Measurements from ENCODE around the gene CDSN. TPM values are rescaled to one million over a fixed set of nuclear protein-coding genes. Genes with fewer than 3 reads are reported as not detected.

Gene CDSN
- total RNA-seq, 4 donors from 2014 or later = not detected

- peaks cover 0 to 3% (median 0%) of the 10 kb centered on the region in 4 donors for H3K27me3 ChIP-seq
- WGBS = 82% methylated on average over 7 of the region's 7 CpGs
- peaks cover 36 to 50% (median 42%) of the 10 kb centered on the region in 4 donors for H3K4me1 ChIP-seq
- peak overlapping the region; percentile 62 to 79 (median 71) for H3K27ac ChIP-seq (replicated peaks in 1 of 4)
- H3K4me3 ChIP-seq = peak overlapping the region in 1 of 4 donors; percentile 38
- H3K9me3 ChIP-seq = no peaks in the 10 kb centered on the region
- TF ChIP-seq POLR2AphosphoS5 (IDR thresholded peaks at IDR 0.05) = no peak
- no peak for TF ChIP-seq EP300 (IDR thresholded peaks at IDR 0.05)
- TF ChIP-seq POLR2A (IDR thresholded peaks at IDR 0.05; ENCODE audit: low read depth) = no peak
- TF ChIP-seq, protein P1, sequence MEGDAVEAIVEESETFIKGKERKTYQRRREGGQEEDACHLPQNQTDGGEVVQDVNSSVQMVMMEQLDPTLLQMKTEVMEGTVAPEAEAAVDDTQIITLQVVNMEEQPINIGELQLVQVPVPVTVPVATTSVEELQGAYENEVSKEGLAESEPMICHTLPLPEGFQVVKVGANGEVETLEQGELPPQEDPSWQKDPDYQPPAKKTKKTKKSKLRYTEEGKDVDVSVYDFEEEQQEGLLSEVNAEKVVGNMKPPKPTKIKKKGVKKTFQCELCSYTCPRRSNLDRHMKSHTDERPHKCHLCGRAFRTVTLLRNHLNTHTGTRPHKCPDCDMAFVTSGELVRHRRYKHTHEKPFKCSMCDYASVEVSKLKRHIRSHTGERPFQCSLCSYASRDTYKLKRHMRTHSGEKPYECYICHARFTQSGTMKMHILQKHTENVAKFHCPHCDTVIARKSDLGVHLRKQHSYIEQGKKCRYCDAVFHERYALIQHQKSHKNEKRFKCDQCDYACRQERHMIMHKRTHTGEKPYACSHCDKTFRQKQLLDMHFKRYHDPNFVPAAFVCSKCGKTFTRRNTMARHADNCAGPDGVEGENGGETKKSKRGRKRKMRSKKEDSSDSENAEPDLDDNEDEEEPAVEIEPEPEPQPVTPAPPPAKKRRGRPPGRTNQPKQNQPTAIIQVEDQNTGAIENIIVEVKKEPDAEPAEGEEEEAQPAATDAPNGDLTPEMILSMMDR (IDR thresholded peaks at IDR 0.05) = no peak
- H3K36me3 ChIP-seq = no peaks in the 10 kb centered on the region
- DNase-seq (ENCODE audit: extremely low spot score) = no peak
- intact Hi-C loops (cut with DNase I) = no loop called here
Observed at GRCh38 chr6:31113861-31114540, 6.2 kb downstream of the CDSN start.

- TF ChIP-seq EP300 (IDR thresholded peaks at IDR 0.05) (no peak), POLR2A (IDR thresholded peaks at IDR 0.05; ENCODE audit: low read depth) (no peak), POLR2AphosphoS5 (IDR thresholded peaks at IDR 0.05) (no peak)
- TF ChIP-seq, protein P1 (IDR thresholded peaks at IDR 0.05) = no peak
- no peaks in the 10 kb centered on the region for H3K9me3 ChIP-seq
- intact Hi-C loops (cut with DNase I) = no loop called here
- 91% methylated on average over 5 of the region's 5 CpGs for WGBS
- no peaks in the 10 kb centered on the region for H3K36me3 ChIP-seq
- DNase-seq (ENCODE audit: extremely low spot score) = no peak
- no peak within 1 kb of the TSS for H3K4me3 ChIP-seq
- no peak within 1 kb of the TSS for H3K27ac ChIP-seq (replicated peaks in 1 of 4)
- peaks cover 34 to 40% (median 37%) of the 10 kb centered on the region in 4 donors for H3K4me1 ChIP-seq
- peaks cover 0 to 7% (median 0%) of the 10 kb centered on the region in 4 donors for H3K27me3 ChIP-seq
Observed at GRCh38 chr6:31112478-31112877, 7.8 kb downstream of the CDSN start, which contains the start of gene C6orf15. Gene C6orf15 (minus strand): TSS chr6:31112575. CDS start chr6:31112555, 20 bp downstream.

DNA sequence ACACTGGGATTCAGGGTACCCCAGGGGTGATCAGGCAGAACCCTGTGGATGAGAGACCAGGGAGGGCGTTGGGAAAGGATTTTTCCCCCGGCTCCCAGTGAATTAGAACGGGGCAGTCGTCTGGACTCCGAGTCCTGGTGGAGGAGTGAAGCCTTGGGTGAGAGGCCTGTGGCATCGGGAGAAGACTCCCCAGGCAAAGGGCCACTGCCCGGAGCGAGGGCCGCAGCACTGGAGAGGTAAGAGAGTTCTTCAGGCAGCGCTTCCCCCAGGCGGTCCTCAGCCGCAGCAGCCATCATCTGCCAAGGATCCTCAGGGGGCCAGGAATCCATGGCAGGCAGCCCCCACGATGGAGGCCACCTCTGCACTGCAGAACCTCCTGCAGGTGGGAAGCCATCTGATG lies 8.5 kb downstream of the CDSN start:
- 100% methylated on average over 9 of the region's 13 CpGs for WGBS
- H3K9me3 ChIP-seq = no peaks in the 10 kb centered on the region
- H3K27me3 ChIP-seq = peaks cover 0 to 7% (median 0%) of the 10 kb centered on the region in 4 donors

GRCh38 chr6:31110825-31111582 lies 9.2 kb downstream of the CDSN start:
- intact Hi-C loops (cut with DNase I) = no loop called here
- Histone ChIP-seq H3K4me3 (no peak overlapping the region), H3K27me3 (peaks cover 0 to 7% (median 0%) of the 10 kb centered on the region in 4 donors), H3K36me3 (no peaks in the 10 kb centered on the region), H3K27ac (replicated peaks in 1 of 4) (no peak overlapping the region), H3K4me1 (peaks cover 22 to 26% (median 25%) of the 10 kb centered on the region in 4 donors), H3K9me3 (no peaks in the 10 kb centered on the region)
- TF ChIP-seq EP300 (IDR thresholded peaks at IDR 0.05) (no peak), POLR2A (IDR thresholded peaks at IDR 0.05; ENCODE audit: low read depth) (no peak), POLR2AphosphoS5 (IDR thresholded peaks at IDR 0.05) (no peak)
- TF ChIP-seq, protein P1 (IDR thresholded peaks at IDR 0.05) = no peak
- DNase-seq (ENCODE audit: extremely low spot score) = no peak
- WGBS = 82% methylated on average over 11 of the region's 11 CpGs

More for the DNA sequence above, 8.5 kb downstream of the CDSN start:
- TF ChIP-seq POLR2A (IDR thresholded peaks at IDR 0.05; ENCODE audit: low read depth) (no peak), EP300 (IDR thresholded peaks at IDR 0.05) (no peak), POLR2AphosphoS5 (IDR thresholded peaks at IDR 0.05) (no peak)
- TF ChIP-seq, protein P1 (IDR thresholded peaks at IDR 0.05) = no peak
- no peak overlapping the region for H3K4me3 ChIP-seq
- DNase-seq (ENCODE audit: extremely low spot score) = no peak
- no peaks in the 10 kb centered on the region for H3K36me3 ChIP-seq
- H3K4me1 ChIP-seq = peaks cover 27 to 33% (median 32%) of the 10 kb centered on the region in 4 donors
- no peak overlapping the region for H3K27ac ChIP-seq (replicated peaks in 1 of 4)
- intact Hi-C loops (cut with DNase I) = no loop called here

Data from esophagus muscularis mucosa (tissue), 4 donors.